T-cell (primary cell): ENCODE data around the gene HASPIN. TPM values are rescaled to one million over a fixed set of nuclear protein-coding genes. Genes with fewer than 3 reads are reported as not detected.
A peak's percentile ranks its signal among the peaks of the same experiment; 100 is the strongest.

ENCODE experiments used
- ATAC-seq, 4 experiments: fragments of 200-7000 bp in 3 of 4; fragments of 150-1000 bp in 1 of 4; cut with Tn5 transposase; replicated peaks in 1 of 4; 1 replicate in 3 of 4; 2 replicates in 1 of 4; pipeline ENCODE4 v1.10.0; 2021; ENCODE audit warnings: moderate library complexity in 3 of 4, mild to moderate bottlenecking in 2 of 4, moderate number of reproducible peaks in 1 of 4
- CTCF ChIA-PET, 2 donors: fragments of 300-600 bp; sonication (Branson Sonifier 250); formaldehyde crosslinking; loops; one replicate each; lab custom pipeline; 2022; ENCODE audit warnings: antibody characterized with exemption in 2 of 2; lab: Charles Lee
- POLR2A ChIA-PET, 2 donors: fragments of 300-600 bp; sonication (Branson Sonifier 250); formaldehyde crosslinking; loops; one replicate each; lab custom pipeline; 2022; ENCODE audit warnings: antibody characterized with exemption in 2 of 2; lab: Charles Lee
- DNase-seq, 35 experiments: peaks; one replicate each; pipeline versions ENCODE4 v3.0.0 to v3.0.0-alpha.2; 2013 to 2023
- H3K27ac ChIP-seq: one replicate; pipeline ENCODE4 v1.5.1; 2013; ENCODE audit warnings: low read length
- H3K27me3 ChIP-seq, 2 experiments: replicated peaks in 1 of 2; 1 replicate in 1 of 2; 2 replicates in 1 of 2; pipeline versions ENCODE4 v1.6.1 to v1.7.0; 2013; ENCODE audit warnings: low read length in 1 of 2, mixed read lengths in 1 of 2; ENCODE audit not compliant: control insufficient read depth in 2 of 2, insufficient read depth in 2 of 2; ENCODE audit errors: extremely low read depth in 1 of 2
- H3K36me3 ChIP-seq, 2 donors: 1 replicate in 1 of 2; 2 replicates in 1 of 2; pipeline versions ENCODE4 v1.6.1 to v1.7.0; 2013; ENCODE audit warnings: low read length in 1 of 2; ENCODE audit not compliant: control insufficient read depth in 2 of 2, insufficient read depth in 1 of 2; ENCODE audit errors: extremely low read depth in 1 of 2
- H3K4me1 ChIP-seq, 2 experiments: 1 replicate in 1 of 2; 2 replicates in 1 of 2; pipeline versions ENCODE4 v1.6.1 to v1.7.0; 2013; ENCODE audit warnings: low read length in 2 of 2, mixed read lengths in 1 of 2; ENCODE audit not compliant: insufficient read depth in 2 of 2, control insufficient read depth in 1 of 2; ENCODE audit errors: extremely low read depth in 1 of 2
- H3K4me3 ChIP-seq, 2 donors: 1 replicate in 1 of 2; 2 replicates in 1 of 2; pipeline versions ENCODE4 v1.5.1 to v1.7.0; 2013; ENCODE audit warnings: mild to moderate bottlenecking in 2 of 2, low read length in 1 of 2, moderate library complexity in 1 of 2; ENCODE audit not compliant: control insufficient read depth in 1 of 2; ENCODE audit errors: extremely low read depth in 1 of 2
- H3K9me3 ChIP-seq: 2 replicates; pipeline ENCODE4 v1.7.0; 2013
- H3K27ac Mint-ChIP-seq, 2 donors: one replicate each; pipeline ENCODE4 v1.8.0; 2020 to 2021; ENCODE audit warnings: mild to moderate bottlenecking in 2 of 2, mixed read lengths in 2 of 2
- H3K27me3 Mint-ChIP-seq, 2 donors: one replicate each; pipeline ENCODE4 v1.8.0; 2021 to 2022; ENCODE audit warnings: mixed read lengths in 2 of 2
- H3K36me3 Mint-ChIP-seq: one replicate; pipeline ENCODE4 v1.8.0; 2021; ENCODE audit warnings: mixed read lengths
- H3K4me1 Mint-ChIP-seq, 3 donors: one replicate each; pipeline ENCODE4 v1.8.0; 2020 to 2022; ENCODE audit warnings: mixed read lengths in 3 of 3, mild to moderate bottlenecking in 1 of 3
- H3K4me3 Mint-ChIP-seq, 3 donors: one replicate each; pipeline ENCODE4 v1.8.0; 2020 to 2022; ENCODE audit warnings: mild to moderate bottlenecking in 3 of 3, mixed read lengths in 3 of 3, moderate library complexity in 3 of 3
- H3K9me3 Mint-ChIP-seq, 3 donors: one replicate each; pipeline ENCODE4 v1.8.0; 2020 to 2022; ENCODE audit warnings: mixed read lengths in 3 of 3
- WGBS: methylation state at CpG from one replicate; pipeline ENCODE4 v1.1.5; 2013; ENCODE audit warnings: missing lambda C conversion rate; ENCODE audit not compliant: insufficient coverage; 5-methylcytosine and 5-hydroxymethylcytosine counted together
- total RNA-seq, 35 experiments: library from RNA in 6 of 35; stranded (reverse) in 6 of 35; fragments of 120-200 nt in 1 of 35; gene quantifications; one replicate each; pipeline versions ENCODE4 v1.2.1 to v1.2.4 and lab custom pipeline; 2013 to 2026

Gene HASPIN
- total RNA-seq, 5 donors from 2014 or later (not counting 1 experiment from before 2014, with no cell fraction given): 0.33 to 1.0 (median 0.68) TPM

DNA sequence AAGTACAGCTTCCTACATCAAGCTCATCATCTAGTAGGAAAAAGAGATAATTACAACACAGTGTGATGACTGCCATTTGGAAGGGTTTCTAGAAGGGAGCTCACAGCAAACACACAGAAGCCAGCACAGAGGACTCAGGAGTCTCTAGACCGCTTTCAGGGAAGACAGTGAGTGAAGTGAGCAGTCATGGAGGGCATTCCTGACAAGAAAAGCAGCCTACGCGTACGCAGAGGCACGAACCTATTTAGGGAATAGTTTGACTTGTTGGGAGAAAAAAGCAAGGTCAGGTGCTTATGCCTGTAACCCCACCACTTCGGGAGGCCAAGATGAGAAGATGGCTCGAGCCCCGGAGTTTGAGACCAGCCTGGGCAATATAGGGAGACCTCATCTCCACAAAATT is 8.4 kb upstream of the HASPIN start:
- no peaks in the 10 kb centered on the region for H3K9me3 Mint-ChIP-seq
- no CpG with 5 or more reads among the region's 8 CpGs for WGBS
- ATAC-seq: no peak
- peaks cover 5 to 45% of the 10 kb centered on the region in 2 donors for H3K36me3 ChIP-seq
- no peaks in the 10 kb centered on the region for H3K27me3 ChIP-seq
- H3K4me1 ChIP-seq: peaks cover 15 to 39% of the 10 kb centered on the region in 2 experiments
- H3K9me3 ChIP-seq: no peaks in the 10 kb centered on the region
- peaks cover 49 to 50% (median 49%) of the 10 kb centered on the region in 3 donors for H3K4me1 Mint-ChIP-seq
- no peak overlapping the region for H3K27ac ChIP-seq
- POLR2A ChIA-PET: no interaction called here
- peak overlapping the region in 1 of 2 donors; percentile 11 for H3K27ac Mint-ChIP-seq
- no peak for DNase-seq
- no peak overlapping the region for H3K4me3 Mint-ChIP-seq
- no peaks in the 10 kb centered on the region for H3K27me3 Mint-ChIP-seq
- CTCF ChIA-PET: interaction anchor here in 1 of 2 donors (1.0 kb wide), 1 partner anchor 8 kb away, joined by 3 read pairs; no protein-coding TSS in a partner anchor
- peaks cover 37% of the 10 kb centered on the region for H3K36me3 Mint-ChIP-seq
- H3K4me3 ChIP-seq: no peak overlapping the region

DNA sequence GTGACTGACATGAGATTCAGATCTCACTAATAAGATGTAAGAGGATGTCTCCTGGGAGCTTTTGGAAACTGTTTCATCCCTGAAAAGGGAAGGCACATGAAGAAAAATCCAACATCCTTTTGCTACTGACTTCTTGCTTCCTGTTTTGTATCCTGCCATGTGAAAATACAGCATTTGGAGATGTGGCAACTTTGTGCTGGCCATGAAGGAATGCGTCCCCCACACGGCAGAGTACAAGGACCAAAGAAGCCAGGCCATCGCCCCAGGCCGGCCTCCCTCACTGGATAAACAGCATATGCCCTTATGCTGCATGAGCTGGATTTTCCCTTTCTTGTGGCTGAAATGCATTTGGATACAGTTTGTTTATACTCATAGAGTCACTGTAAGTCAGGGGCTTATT is 5.5 kb upstream of the HASPIN start:
- Mint-ChIP-seq H3K27me3 (no peaks in the 10 kb centered on the region), H3K4me3 (no peak overlapping the region), H3K4me1 (peaks cover 47% of the 10 kb centered on the region in 3 donors), H3K27ac (no peak overlapping the region), H3K36me3 (peaks cover 35% of the 10 kb centered on the region), H3K9me3 (no peaks in the 10 kb centered on the region)
- peaks cover 5 to 45% of the 10 kb centered on the region in 2 donors for H3K36me3 ChIP-seq
- no peaks in the 10 kb centered on the region for H3K9me3 ChIP-seq
- DNase-seq (no peak), ATAC-seq (no peak)
- CTCF ChIA-PET: interaction anchor here in 1 of 2 donors (0.6 kb wide), 1 partner anchor 38 kb away, joined by 3 read pairs; no protein-coding TSS in a partner anchor
- H3K4me3 ChIP-seq: no peak overlapping the region
- H3K27me3 ChIP-seq: no peaks in the 10 kb centered on the region
- POLR2A ChIA-PET: no interaction called here
- H3K27ac ChIP-seq: no peak overlapping the region
- peaks cover 15 to 30% of the 10 kb centered on the region in 2 experiments for H3K4me1 ChIP-seq
- 94% methylated on average over 4 of the region's 4 CpGs for WGBS

GRCh38 chr17:3719265-3719664 is 4.4 kb upstream of the HASPIN start:
- ATAC-seq: no peak
- CTCF ChIA-PET: interaction anchor here in 1 of 2 donors (0.7 to 1.1 kb wide), 3 partner anchors 127 to 1475 kb away, joined by 3 to 5 read pairs (median 4); partner anchors contain the start of gene NCBP3
- Mint-ChIP-seq H3K9me3 (no peaks in the 10 kb centered on the region), H3K27me3 (no peaks in the 10 kb centered on the region), H3K4me1 (peaks cover 46% of the 10 kb centered on the region in 3 donors), H3K27ac (peak overlapping the region in 1 of 2 donors; percentile 66), H3K4me3 (no peak overlapping the region), H3K36me3 (peaks cover 35% of the 10 kb centered on the region)
- H3K36me3 ChIP-seq: peaks cover 5 to 45% of the 10 kb centered on the region in 2 donors
- no peak overlapping the region for H3K27ac ChIP-seq
- DNase-seq: no peak
- H3K27me3 ChIP-seq: no peaks in the 10 kb centered on the region
- peaks cover 15 to 29% of the 10 kb centered on the region in 2 experiments for H3K4me1 ChIP-seq
- POLR2A ChIA-PET: no interaction called here
- H3K9me3 ChIP-seq: no peaks in the 10 kb centered on the region
- no peak overlapping the region for H3K4me3 ChIP-seq

GRCh38 chr17:3722716-3723115 is 987 bp upstream of the HASPIN start:
- peaks cover 38 to 49% (median 40%) of the 10 kb centered on the region in 3 donors for H3K4me1 Mint-ChIP-seq
- Histone ChIP-seq H3K27me3 (no peaks in the 10 kb centered on the region), H3K4me3 (peak overlapping the region; percentile 88 to 93), H3K36me3 (peaks cover 5 to 14% of the 10 kb centered on the region in 2 donors), H3K27ac (no peak overlapping the region), H3K4me1 (peaks cover 15 to 36% of the 10 kb centered on the region in 2 experiments), H3K9me3 (no peaks in the 10 kb centered on the region)
- WGBS: 48% methylated on average over 6 of the region's 6 CpGs
- no peaks in the 10 kb centered on the region for H3K9me3 Mint-ChIP-seq
- ChIA-PET CTCF (interaction anchor here (0.5 to 1.7 kb wide), 8 partner anchors 8 to 1555 kb away, joined by 3 to 7 read pairs (median 4); no protein-coding TSS in a partner anchor), POLR2A (no interaction called here)
- peaks cover 14% of the 10 kb centered on the region for H3K36me3 Mint-ChIP-seq
- ATAC-seq (no peak), DNase-seq (no peak)
- peak overlapping the region; percentile 79 to 93 for H3K27ac Mint-ChIP-seq
- H3K4me3 Mint-ChIP-seq: peak overlapping the region; percentile 76 to 93 (median 91)
- no peaks in the 10 kb centered on the region for H3K27me3 Mint-ChIP-seq

DNA sequence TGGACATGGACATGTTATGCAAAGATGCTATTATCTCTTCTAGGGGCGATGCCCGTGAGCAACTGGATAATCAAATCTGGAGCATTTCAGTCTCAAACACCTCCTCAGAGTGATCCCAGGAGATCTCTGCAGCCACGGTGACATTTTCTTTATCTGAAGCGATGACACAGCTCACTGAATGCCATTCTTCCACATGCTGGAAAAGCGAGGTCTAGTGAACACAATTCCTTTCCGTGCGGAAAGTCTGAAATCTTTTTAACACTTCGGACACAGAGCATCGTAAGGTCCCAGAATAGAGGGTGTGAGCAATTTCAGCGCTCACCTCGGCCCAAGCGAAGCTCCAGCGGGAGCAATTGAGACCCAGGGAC is 531 bp upstream of the HASPIN start:
- peak overlapping the region; percentile 88 to 93 for H3K4me3 ChIP-seq
- WGBS: 0% methylated on average over 11 of the region's 13 CpGs
- H3K36me3 ChIP-seq: peaks cover 4 to 9% of the 10 kb centered on the region in 2 donors
- ChIA-PET CTCF (interaction anchor here (0.5 to 1.7 kb wide), 7 partner anchors 8 to 1554 kb away, joined by 3 to 7 read pairs (median 4); partner anchors contain the start of genes CTNS (in 1 of the 2) and SHPK (in 1 of the 2)), POLR2A (no interaction called here)
- H3K27me3 ChIP-seq: no peaks in the 10 kb centered on the region
- no peaks in the 10 kb centered on the region for H3K9me3 Mint-ChIP-seq
- DNase-seq: no peak
- ATAC-seq: peak in 1 of 4 experiments; percentile 2
- H3K36me3 Mint-ChIP-seq: peaks cover 12% of the 10 kb centered on the region
- H3K4me3 Mint-ChIP-seq: peak overlapping the region; percentile 76 to 93 (median 91)
- H3K4me1 ChIP-seq: peaks cover 15 to 36% of the 10 kb centered on the region in 2 experiments
- H3K4me1 Mint-ChIP-seq: peaks cover 38 to 48% (median 40%) of the 10 kb centered on the region in 3 donors
- peak overlapping the region; percentile 56 for H3K27ac ChIP-seq
- H3K9me3 ChIP-seq: no peaks in the 10 kb centered on the region
- no peaks in the 10 kb centered on the region for H3K27me3 Mint-ChIP-seq
- peak overlapping the region; percentile 75 to 93 for H3K27ac Mint-ChIP-seq

GRCh38 chr17:3724378-3725077 is 825 bp downstream of the HASPIN start:
- WGBS: 14% methylated on average over 23 of the region's 27 CpGs
- peaks cover 8% of the 10 kb centered on the region for H3K36me3 Mint-ChIP-seq
- H3K4me3 Mint-ChIP-seq: peak overlapping the region; percentile 76 to 93 (median 91)
- ATAC-seq: no peak
- Histone ChIP-seq H3K27me3 (no peaks in the 10 kb centered on the region), H3K4me3 (peak overlapping the region; percentile 88 to 93), H3K36me3 (no peaks in the 10 kb centered on the region), H3K4me1 (peaks cover 15 to 36% of the 10 kb centered on the region in 2 experiments), H3K27ac (no peak overlapping the region), H3K9me3 (no peaks in the 10 kb centered on the region)
- H3K27me3 Mint-ChIP-seq: no peaks in the 10 kb centered on the region
- H3K4me1 Mint-ChIP-seq: peaks cover 32 to 42% (median 38%) of the 10 kb centered on the region in 3 donors
- no peak for DNase-seq
- CTCF ChIA-PET: interaction anchor here in 1 of 2 donors (0.6 kb wide), 1 partner anchor 112 kb away, joined by 5 read pairs; no protein-coding TSS in a partner anchor
- H3K27ac Mint-ChIP-seq: no peak overlapping the region
- POLR2A ChIA-PET: no interaction called here
- H3K9me3 Mint-ChIP-seq: no peaks in the 10 kb centered on the region
